Effector CD4-positive, alpha-beta T cell (primary cell): Measurements from ENCODE around the gene TAF10.

Source experiments
- DNase-seq: peaks from one replicate; pipeline ENCODE4 v3.0.0-alpha.2; 2020

TAF10 gene

DNA sequence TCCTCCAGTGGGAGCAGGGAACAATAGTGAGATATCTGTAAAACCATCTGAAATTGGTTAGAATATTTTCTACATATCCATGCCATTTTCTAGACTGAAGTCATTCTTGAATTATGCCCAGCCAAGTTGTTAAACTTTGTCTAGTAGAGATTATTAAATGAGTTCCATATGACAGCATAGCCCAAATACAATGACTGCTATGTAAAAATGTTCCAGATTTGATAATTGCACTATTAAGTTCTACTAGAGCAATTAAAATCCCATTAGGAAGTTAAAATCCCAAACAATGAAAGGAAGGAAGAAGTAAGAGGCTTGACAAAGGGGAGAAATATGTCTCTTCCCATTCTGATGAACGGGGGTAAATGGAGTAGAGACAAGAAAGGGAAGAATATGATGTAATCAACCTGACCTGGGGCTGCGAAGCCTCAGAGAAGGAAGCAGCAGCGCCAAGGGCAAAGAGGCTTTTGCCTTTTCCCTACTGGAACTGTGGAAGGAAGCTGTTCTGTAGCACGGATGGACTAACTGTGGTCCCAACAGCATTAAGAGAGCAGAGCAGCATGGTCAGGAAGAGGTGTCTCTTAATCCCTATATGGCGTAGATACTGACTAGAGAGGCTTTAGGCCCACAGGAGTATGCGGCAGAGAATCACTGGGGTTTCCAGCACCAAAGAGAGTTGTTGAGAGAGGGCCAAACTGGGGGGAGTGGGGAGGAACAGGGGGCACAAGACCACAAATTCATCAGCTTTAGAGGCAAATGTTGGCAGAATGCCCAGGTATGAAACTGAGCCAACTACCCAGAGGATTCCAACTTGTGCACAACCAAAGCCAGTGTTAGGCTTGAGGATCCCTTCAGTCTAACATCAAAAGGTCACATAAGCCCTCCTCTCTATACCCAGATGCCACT lies 35.3 kb downstream of the TAF10 start:
- DNase-seq: no peak

DNA sequence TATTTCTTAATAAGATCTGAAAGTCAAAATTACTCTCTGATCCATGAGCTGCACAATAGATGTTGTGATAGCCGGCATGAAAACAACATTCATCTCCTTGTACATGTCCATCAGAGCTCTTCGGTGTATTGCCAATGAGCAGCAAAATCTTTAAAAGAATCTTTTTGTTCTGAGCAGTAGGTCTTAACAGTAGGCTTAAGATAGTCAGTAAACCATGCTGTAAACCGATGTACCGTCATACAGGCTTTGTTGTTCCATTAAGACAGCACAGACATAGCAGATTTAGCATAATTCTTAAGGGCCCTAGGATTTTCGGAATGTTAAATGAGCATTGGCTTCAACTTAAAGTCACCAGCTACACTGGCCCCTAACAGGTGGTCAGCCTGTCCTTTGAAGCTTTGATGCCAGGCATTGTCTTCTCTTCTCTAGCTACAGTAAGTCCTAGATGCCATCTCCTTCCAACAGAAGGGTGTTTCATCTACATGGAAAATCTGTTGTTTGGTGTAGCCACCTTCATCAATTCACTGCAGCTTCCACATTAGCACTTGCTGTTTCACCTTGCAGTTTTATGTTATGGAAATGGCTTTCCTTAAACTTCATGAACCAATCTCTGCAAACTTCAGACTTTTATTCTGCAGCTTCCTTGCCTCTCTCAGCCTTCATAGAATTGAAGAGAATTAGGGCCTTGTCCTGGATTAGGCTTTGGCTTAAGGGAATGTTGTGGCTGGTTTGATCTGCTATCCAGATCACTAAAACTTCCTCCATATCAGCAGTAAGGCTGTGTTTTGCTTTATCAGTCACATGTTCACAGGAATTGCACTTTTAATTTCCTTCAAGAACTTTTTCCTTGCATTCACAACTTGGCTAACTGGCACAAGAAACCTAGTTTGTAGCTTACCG lies 37.0 kb downstream of the TAF10 start:
- no peak for DNase-seq

DNA sequence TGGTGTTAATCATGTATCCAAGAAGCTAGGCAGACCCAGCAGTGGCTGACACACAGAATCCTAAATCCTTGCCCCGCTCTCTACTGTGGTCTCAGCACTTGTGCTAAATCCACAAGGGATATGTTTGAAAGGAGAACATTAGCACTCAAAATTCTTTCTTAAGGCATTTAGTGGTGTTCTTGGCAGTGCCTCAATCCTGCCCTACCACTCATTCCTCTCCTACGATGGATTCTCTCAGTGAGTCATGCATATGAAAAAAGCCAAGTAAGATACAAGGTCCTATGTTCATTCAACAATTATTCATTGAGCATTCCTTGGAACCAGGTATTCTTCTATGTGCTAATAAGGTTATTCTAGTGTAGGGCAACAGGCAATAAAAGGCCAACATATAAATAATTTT lies 39.8 kb downstream of the TAF10 start:
- no peak for DNase-seq

DNA sequence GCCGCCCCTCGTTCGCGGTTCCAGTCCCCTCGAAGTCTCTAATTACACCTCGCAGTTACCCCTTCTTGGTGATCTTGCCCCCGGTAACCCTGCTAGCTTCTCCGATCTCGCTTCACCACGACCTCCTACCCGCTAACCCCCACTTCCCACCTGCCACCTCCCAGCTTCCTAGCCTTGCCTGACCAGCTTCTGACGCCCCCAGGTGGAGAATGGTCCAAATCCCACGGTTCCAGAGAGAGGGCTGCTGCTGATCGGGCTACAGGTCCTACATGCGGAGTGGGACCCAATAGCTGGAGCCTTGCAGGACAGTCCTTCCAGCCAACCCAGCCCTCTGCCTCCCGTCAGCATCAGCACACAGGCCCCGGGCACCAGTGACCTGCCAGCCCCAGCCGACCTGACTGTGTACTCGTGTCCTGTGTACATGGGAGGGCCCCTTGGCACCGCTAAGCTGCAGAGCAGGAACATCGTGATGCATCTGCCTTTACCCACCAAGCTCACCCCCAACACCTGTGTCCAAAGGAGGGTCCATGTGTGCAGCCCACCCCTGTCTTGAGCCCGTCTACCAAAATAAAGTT lies 40.5 kb downstream of the TAF10 start:
- DNase-seq: no peak

- no peak for DNase-seq
Observed at GRCh38 chr11:6570691-6571427, 41.2 kb downstream of the TAF10 start.

- no peak for DNase-seq
Observed at GRCh38 chr11:6569706-6570105, 42.3 kb downstream of the TAF10 start.

GRCh38 chr11:6568191-6568918 lies 43.7 kb downstream of the TAF10 start:
- no peak for DNase-seq

- no peak for DNase-seq
Observed at GRCh38 chr11:6567371-6567745, 44.7 kb downstream of the TAF10 start.

- DNase-seq: no peak
Observed at GRCh38 chr11:6566704-6567370, 45.2 kb downstream of the TAF10 start.

DNA sequence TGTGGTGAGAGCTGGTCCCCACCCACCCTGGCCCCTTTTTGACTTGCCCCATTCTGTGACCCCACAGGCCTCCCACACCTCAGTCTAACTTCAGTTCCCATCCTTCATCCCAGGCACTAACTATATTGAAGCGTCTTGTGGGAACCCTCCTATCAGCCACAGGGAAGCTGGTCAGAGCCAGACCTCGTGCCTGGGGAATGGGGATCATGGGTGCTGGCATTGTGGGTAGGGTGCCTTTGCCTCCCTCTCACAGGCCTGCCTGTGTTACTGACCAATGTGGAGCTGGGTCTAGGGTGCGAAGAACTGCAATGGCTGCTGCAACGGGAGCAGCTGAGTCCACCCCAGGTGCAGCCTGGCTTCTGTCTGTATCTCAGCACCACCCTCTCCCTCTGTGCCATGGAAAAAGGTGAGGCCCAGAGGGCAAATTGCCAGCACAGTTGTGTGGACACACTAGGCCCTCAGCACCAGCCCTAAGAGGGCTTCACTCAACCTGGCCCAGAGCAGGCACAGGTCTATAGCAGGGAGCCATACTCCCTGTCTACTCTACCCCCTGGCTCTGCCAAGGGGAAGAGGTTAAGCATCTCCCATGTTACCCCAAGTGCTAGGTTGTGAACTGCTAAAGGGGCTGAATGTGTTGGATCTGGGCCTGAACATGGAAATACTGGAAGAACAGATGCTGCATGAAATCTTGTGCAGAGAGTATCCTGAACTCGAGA lies 45.9 kb downstream of the TAF10 start:
- no peak for DNase-seq

GRCh38 chr11:6565325-6565724 lies 46.7 kb downstream of the TAF10 start:
- no peak for DNase-seq

DNA sequence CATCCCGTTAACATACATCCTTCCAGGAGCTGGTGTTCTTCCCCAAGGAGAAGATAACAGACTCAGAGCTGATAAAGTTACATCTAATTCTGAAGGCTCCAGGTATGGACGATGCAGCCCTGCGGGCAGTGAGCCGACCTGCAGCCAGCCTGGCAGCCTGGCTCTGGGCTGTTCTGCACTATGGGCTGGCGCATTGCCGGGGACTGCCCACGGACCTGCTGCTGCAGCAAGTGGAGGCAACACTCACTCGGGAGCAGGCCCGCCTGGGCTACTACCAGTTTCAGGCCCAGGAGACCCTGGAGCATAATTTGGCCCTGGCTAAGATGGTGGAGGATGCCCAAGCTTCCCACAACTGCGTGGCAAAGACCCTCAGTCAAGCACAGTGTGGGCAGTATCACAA lies 48.3 kb downstream of the TAF10 start:
- DNase-seq: no peak

GRCh38 chr11:6563121-6563619 lies 48.8 kb downstream of the TAF10 start:
- no peak for DNase-seq

DNA sequence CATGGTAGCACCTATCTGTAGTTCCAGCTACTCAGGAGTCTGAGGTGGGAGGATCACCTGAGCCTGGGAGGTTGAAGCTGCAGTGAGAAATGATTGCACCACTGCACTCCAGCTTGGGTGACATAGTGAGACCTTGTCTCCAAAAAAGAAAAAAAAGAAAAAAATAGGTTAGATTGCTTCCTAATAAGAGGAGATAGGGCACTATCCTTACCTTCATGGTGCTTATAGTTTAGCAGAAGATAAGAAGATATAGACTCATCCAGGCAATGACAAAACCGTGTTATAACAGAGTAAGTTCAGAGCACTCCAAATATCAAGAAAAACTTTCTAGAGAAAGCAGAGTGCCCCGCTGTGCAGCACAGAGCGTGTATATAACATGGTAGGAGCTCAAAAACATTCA lies 50.7 kb downstream of the TAF10 start:
- no peak for DNase-seq
